ENCODE measurements around the gene RPS6KA2.

- TF ChIP-seq CTCF (conservative IDR thresholded peaks at IDR 0.05; ENCODE audit: low read depth in 2 of 2) (no peak), POLR2AphosphoS5 (IDR thresholded peaks at IDR 0.05; ENCODE audit: low read depth) (no peak)
Observed at GRCh38 chr6:166430269-166430668, 196.8 kb downstream of the RPS6KA2 start.
